Activated naive CD4-positive, alpha-beta T cell (primary cell): Measurements from ENCODE around the gene CDC42BPB.

Experiments used
- DNase-seq, 4 experiments: peaks; one replicate each; lab custom pipeline; 2025; lab: John Stamatoyannopoulos, UW

The CDC42BPB gene

DNA sequence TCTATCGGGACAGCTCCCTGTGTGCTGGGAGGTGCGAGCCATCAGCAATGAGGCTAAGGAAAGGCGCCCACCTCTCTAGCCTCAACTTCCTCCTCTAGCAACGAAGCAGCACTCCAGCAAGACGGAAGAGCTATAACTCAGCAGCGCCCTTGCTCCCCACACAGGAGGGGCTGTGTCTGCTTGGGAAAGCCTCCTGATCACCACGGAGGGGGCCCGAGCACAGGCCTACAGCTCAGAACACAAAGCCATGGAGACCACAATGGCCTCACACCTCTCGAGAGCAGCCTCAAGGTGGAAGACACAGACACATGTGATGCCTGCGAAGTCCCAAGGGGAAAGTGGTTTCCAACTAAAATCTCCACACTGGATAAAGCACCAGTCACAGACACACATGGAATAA is 60.4 kb downstream of the CDC42BPB start:
- DNase-seq: no peak

- DNase-seq: no peak
Observed at GRCh38 chr14:102994689-102995088, 62.7 kb downstream of the CDC42BPB start.

GRCh38 chr14:102993523-102993922 is 63.8 kb downstream of the CDC42BPB start:
- no peak for DNase-seq

DNA sequence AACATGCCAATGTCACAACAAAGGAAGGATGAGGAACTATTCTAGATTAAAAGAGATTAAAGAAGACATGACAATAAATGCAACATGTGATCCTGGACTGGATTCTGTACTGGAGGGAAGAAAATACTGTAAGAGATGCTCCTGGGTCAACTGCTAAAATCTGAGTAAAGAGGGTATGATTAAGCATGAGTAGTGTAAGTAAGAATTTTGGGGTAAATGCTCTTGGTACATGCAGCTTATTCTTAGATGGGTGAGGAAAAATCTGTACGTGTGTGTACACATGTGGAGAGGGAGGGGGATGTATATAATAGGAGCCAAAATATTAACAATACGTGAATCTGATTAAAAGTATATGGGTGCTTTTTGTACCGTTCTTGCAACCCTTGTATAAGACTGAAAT is 66.0 kb downstream of the CDC42BPB start:
- DNase-seq: no peak

DNA sequence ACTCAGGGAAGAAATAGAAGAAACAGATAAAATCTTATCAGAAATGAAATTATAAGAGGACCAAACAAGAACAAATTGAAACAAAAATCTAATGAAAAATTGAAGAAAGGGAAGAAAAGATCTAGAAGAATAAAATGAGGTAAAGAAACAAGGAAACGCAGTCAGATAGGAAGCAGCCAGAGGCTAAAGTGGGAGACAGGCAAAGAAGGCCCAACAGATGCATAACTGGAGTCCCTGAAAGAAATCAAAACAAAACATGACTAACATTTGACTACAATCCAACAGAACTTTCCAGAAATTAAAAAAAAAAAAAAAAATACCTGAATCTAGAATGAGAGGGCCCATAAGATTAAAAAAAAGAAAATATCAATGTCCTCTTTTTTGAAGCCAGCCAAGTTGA is 69.3 kb downstream of the CDC42BPB start:
- no peak for DNase-seq

- no peak for DNase-seq
Observed at GRCh38 chr14:102986810-102987579, 70.4 kb downstream of the CDC42BPB start.

- no peak for DNase-seq
Observed at GRCh38 chr14:102985665-102986064, 71.7 kb downstream of the CDC42BPB start.

- DNase-seq: no peak
Observed at GRCh38 chr14:102984336-102985102, 72.8 kb downstream of the CDC42BPB start.

DNA sequence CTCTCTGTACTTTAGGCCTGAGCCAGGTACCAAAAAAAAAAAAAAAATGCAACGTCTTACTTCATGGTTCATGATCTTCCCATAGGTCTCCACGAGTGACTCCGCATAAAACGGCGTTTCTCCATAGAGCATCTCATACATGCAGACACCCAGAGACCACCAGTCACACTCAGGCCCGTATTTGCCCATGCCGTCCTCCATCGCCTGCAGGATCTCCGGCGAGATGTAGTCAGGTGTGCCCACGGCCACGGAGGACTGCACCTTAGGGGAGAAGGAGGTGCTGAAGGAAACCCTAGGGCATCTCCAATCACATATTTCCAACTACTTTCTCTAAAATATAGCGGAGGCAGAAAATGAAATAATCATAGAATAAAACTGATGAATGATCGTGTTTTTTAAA is 73.9 kb downstream of the CDC42BPB start:
- no peak for DNase-seq

- DNase-seq: no peak
Observed at GRCh38 chr14:102982852-102983470, 74.4 kb downstream of the CDC42BPB start.

DNA sequence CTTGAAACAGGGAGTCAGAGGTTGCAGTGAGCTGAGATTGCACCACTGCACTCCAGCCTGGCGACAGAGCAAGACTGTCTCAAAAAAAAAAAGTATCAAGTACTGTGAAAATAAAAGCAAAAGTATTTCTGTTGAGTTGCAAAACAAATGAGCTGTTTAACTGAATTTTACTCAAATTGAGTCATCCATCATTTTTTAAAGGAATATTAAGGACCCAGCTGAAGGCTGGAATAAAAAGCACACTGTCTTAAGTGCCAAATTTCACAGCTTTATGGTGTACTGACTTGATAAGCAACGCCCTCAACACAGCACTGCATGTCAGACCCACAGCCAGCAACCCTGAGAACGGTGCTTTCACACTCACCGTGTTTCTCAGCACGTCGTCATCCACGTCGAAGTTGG is 76.9 kb downstream of the CDC42BPB start:
- no peak for DNase-seq

DNA sequence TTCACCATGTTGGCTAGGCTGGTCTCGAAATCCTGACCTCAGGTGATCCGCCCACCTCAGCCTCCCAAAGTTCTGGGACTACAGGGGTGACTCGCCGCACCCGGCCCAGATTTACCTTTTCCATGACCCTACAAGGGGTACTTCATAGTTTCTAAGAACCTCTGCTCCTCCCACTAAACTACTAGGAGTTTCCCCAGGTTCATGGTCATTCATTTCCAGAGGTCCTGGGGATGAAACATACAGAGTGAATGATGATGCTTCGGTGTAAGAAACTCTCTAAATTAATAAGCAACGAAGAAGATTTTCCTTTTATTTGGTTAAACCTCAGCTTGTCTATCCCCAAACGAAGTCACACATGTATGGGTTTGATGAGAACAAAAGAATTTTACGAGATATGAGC is 77.9 kb downstream of the CDC42BPB start:
- DNase-seq: no peak

DNA sequence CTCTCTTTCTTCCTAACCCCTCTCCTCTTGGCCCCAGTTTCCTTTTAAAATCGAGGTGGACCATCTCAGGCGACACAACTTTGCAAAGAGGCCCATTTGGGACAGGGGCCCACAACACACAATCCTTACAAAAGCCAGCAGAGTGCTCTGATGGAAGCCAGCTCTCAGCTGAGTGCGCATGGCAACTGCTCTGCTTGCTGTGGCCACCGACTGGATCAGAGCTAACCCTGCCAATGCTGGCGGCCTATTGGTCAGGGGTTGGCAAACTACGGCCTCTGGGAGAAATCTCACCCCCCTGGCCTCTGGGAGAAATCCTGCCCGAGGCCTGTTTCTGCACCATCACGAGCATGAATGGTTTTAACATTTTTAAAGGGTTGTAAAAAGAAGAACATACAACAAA is 79.9 kb downstream of the CDC42BPB start:
- no peak for DNase-seq

DNA sequence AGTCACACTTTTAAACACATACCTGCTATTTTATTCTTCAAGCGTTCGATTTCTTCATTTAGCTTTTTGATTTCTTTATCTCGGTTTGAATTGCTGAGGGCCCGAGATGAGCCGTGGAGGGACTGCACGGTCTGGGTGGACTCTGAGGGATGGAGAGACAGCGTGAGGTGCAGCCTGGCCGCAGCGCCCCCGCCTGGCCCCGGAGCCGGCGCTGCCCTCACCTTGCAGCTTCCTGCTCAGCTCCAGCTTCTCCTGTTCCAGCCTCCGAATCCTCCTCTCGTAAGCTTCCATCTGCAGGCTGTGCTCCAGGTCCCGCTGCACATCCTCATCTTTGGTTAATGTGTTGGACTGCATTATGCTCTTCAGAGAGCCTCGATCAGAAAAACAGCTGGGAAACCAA is 81.7 kb downstream of the CDC42BPB start:
- DNase-seq: no peak

DNA sequence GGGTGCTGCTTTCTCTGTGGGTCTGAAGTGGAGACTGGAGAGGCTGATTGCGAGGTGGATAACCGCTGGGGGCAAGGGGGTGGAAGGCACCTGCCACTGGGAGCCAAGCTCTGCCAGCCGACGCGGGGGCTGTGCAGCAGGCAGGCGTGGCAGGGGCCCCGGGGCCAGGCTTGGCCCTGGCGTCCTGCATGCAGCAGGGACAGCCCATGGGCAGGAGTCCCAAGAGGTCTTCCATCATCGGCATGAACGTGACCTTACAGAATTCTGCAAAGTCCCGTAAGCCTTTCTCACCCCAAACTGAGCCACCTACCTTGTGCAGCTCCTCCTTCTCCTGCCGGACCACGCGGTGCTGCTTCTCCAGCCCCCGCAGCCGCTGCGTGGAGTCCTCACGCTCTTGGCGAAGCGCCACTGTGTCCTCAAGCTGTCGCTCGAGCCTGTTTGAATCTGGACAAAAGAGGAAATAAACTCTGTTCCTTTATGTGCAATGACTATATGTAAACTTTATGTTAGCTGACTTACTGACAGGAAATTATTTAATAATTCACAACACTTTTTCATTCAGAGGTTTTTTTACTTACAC is 83.6 kb downstream of the CDC42BPB start:
- no peak for DNase-seq

GRCh38 chr14:102971836-102972606 is 85.3 kb downstream of the CDC42BPB start:
- no peak for DNase-seq

DNA sequence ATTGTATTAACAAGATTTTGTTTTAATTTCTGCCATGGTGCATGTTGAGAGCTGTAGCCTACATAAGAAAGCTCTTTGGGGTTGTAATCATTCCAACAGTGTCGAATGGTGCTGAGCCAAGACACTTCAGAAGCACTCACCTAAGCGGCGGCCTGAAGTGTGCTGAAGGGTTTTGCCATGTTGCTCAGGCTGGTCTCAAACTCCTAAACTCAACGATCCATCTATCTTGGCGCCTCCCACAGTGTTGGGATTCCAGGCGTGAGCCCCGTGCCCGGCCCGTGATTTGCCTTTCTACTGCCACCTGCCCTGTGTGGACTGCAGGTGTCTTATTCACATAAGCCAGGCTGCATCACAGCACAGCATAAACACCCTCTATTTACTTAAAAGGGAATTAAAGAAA is 86.0 kb downstream of the CDC42BPB start:
- no peak for DNase-seq

DNA sequence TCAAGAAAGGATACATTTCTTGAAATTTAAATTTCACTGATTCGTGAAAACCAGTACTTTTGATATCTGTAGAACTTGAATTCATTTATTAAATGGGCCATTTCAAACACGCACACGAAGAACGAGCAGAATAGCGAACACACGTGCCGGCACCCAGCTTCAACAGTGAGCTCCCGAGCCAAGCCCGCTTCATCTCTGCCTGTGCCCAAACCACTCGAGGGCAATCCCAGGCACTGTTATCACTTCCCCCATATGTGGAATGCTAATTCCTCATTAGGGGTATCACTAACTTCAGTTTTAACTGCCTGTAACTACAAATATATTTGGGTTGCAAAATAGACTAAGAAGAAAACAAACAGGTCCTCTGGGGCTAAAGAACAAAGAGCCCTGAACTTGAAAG is 86.9 kb downstream of the CDC42BPB start:
- no peak for DNase-seq

DNA sequence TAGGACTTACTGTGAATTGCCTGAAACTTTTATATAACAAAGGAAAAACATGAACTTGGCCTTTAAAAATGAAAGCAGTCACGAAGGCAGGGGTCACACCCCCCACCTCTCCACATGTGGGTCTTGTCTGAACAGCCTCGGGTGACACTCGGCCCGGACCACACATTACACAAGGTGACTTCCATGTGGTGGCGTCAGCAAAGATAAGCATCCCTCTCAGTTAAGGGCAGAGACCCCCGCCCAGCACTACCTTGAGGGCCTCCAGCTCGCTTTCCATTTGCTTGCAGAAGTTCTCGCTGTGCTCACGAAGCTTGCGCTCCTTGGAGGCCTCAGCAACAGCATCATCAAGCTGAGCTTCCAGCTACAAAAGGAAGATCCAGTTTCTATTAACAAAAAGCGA is 87.4 kb downstream of the CDC42BPB start:
- DNase-seq: no peak

- DNase-seq: no peak
Observed at GRCh38 chr14:102969060-102969791, 88.1 kb downstream of the CDC42BPB start.

DNA sequence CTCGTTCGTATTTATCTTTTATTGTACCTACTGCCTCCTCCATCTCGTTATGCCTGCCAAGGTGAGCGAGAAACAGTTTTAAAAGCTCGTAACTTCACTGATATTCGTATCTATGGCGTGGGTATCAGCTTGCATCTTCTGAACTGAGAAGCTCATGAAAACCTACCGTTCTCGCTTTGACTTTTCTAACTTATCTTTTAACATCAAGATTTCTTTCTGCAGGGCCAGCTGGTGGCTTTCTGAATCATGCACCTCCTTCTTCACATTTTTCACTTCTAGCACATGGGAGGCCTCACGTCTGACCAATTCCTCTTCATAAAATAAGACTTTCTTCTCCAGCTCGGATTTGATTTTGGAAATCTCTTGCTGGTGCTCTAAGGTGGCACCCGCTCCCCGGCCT is 89.0 kb downstream of the CDC42BPB start:
- DNase-seq: no peak

DNA sequence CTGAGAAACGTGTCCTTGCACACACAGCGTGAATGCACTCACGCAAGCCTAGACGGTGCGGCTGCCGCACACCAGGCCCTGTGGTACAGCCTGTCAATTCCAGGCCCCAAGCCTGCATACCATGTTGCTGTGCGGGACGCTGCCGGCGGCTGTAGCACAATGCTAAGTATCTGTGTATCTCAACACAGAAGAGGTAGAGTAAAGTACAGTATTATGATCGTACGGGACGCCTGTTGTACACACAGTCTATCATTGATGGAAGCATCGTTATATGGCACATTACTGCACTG is 89.9 kb downstream of the CDC42BPB start:
- no peak for DNase-seq
